ENCODE measurements around the gene HAO2. TPM values are rescaled to one million over a fixed set of nuclear protein-coding genes. Genes with fewer than 3 reads are reported as not detected.

HAO2 gene
- total RNA-seq, 3 donors from 2014 or later (not counting 1 experiment from before 2014, with no cell fraction given): not detected

DNA sequence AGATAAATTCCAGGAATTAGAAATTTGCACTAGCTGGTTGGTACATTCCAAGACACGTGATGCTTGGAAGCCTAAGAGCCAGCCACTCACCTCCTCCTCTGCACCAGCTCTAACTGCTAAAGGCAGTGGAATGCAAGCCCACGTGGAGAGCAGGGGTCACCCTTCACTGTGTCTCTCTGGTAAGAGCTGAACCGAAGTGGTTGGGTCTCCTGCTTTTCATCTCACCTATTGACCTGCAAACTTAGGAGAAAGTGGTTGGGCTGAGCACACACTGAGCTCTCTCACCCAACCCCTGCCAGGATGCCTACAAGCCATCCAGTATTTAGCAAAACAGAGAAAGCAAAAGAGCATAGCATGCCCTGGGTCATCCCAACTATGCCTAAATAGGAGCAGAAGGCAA, 19.3 kb downstream of the HAO2 start:
- no peak for ATAC-seq
- H3K27ac Mint-ChIP-seq: no peak overlapping the region
- peaks cover 0 to 19% of the 10 kb centered on the region in 2 donors for H3K27me3 Mint-ChIP-seq (ENCODE audit: low read depth in 2 of 2)

DNA sequence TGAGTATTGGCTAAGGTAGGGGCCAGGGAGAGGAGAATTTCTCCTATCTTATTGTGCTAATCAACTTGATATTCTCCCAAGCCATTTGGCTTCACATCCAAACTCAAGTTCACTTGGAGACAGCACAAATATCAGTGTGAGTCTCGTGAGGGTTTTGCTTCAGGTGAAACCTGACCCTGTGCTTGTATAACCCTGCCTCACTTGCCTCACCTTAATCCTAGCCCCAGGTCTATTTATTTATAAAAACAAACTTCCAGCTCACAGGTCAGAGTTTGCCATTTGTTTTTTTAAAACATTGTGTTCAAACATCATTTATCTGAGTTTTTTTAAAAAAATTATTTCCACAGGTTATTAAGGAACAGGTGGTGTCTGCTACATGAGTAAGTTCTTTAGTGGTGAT, 19.9 kb downstream of the HAO2 start:
- Histone ChIP-seq H3K4me1 (ENCODE audit: control insufficient read depth, insufficient read depth, low read length) (no peaks in the 10 kb centered on the region), H3K36me3 (ENCODE audit: control insufficient read depth, insufficient read depth, low read length) (no peaks in the 10 kb centered on the region), H3K4me3 (ENCODE audit: low read length) (no peak overlapping the region), H3K27ac (ENCODE audit: low read length) (no peak overlapping the region), H3K27me3 (ENCODE audit: control insufficient read depth, insufficient read depth, low read length) (no peaks in the 10 kb centered on the region), H3K9me3 (ENCODE audit: control insufficient read depth, insufficient read depth, low read length) (no peaks in the 10 kb centered on the region)
- Mint-ChIP-seq H3K4me3 (no peak overlapping the region), H3K36me3 (no peaks in the 10 kb centered on the region), H3K27me3 (ENCODE audit: low read depth in 2 of 2) (peaks cover 0 to 19% of the 10 kb centered on the region in 2 donors), H3K4me1 (no peaks in the 10 kb centered on the region), H3K27ac (no peak overlapping the region), H3K9me3 (peaks cover 0 to 6% of the 10 kb centered on the region in 2 donors)
- no peak for DNase-seq
- intact Hi-C loops (cut with micrococcal nuclease): no loop called here
- ATAC-seq: no peak
- 74% methylated on average over 1 of the region's 1 CpG for WGBS (ENCODE audit: insufficient coverage)
- TF ChIP-seq, protein P1, sequence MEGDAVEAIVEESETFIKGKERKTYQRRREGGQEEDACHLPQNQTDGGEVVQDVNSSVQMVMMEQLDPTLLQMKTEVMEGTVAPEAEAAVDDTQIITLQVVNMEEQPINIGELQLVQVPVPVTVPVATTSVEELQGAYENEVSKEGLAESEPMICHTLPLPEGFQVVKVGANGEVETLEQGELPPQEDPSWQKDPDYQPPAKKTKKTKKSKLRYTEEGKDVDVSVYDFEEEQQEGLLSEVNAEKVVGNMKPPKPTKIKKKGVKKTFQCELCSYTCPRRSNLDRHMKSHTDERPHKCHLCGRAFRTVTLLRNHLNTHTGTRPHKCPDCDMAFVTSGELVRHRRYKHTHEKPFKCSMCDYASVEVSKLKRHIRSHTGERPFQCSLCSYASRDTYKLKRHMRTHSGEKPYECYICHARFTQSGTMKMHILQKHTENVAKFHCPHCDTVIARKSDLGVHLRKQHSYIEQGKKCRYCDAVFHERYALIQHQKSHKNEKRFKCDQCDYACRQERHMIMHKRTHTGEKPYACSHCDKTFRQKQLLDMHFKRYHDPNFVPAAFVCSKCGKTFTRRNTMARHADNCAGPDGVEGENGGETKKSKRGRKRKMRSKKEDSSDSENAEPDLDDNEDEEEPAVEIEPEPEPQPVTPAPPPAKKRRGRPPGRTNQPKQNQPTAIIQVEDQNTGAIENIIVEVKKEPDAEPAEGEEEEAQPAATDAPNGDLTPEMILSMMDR (IDR thresholded peaks at IDR 0.05): no peak

More for the DNA sequence above, 19.3 kb downstream of the HAO2 start:
- H3K4me3 Mint-ChIP-seq: no peak overlapping the region
- Histone ChIP-seq H3K4me1 (ENCODE audit: control insufficient read depth, insufficient read depth, low read length) (no peaks in the 10 kb centered on the region), H3K9me3 (ENCODE audit: control insufficient read depth, insufficient read depth, low read length) (no peaks in the 10 kb centered on the region), H3K27me3 (ENCODE audit: control insufficient read depth, insufficient read depth, low read length) (no peaks in the 10 kb centered on the region), H3K27ac (ENCODE audit: low read length) (no peak overlapping the region), H3K4me3 (ENCODE audit: low read length) (no peak overlapping the region), H3K36me3 (ENCODE audit: control insufficient read depth, insufficient read depth, low read length) (no peaks in the 10 kb centered on the region)
- no peaks in the 10 kb centered on the region for H3K36me3 Mint-ChIP-seq
- TF ChIP-seq, protein P1 (IDR thresholded peaks at IDR 0.05): no peak
- 41% methylated on average over 3 of the region's 3 CpGs for WGBS (ENCODE audit: insufficient coverage)
- no peaks in the 10 kb centered on the region for H3K4me1 Mint-ChIP-seq
- intact Hi-C loops (cut with micrococcal nuclease): no loop called here
- DNase-seq: no peak
- H3K9me3 Mint-ChIP-seq: peaks cover 0 to 4% of the 10 kb centered on the region in 2 donors

GRCh38 chr1:119390526-119390925, 21.9 kb downstream of the HAO2 start:
- ATAC-seq: no peak

GRCh38 chr1:119391749-119392148, 23.2 kb downstream of the HAO2 start:
- Mint-ChIP-seq H3K4me3 (no peak overlapping the region), H3K27ac (no peak overlapping the region), H3K27me3 (ENCODE audit: low read depth in 2 of 2) (peaks cover 2 to 19% of the 10 kb centered on the region in 2 donors), H3K4me1 (no peaks in the 10 kb centered on the region), H3K9me3 (peaks cover 0 to 12% of the 10 kb centered on the region in 2 donors), H3K36me3 (no peaks in the 10 kb centered on the region)
- TF ChIP-seq, protein P1 (IDR thresholded peaks at IDR 0.05): no peak
- Histone ChIP-seq H3K9me3 (ENCODE audit: control insufficient read depth, insufficient read depth, low read length) (no peaks in the 10 kb centered on the region), H3K36me3 (ENCODE audit: control insufficient read depth, insufficient read depth, low read length) (no peaks in the 10 kb centered on the region), H3K4me1 (ENCODE audit: control insufficient read depth, insufficient read depth, low read length) (no peaks in the 10 kb centered on the region), H3K27ac (ENCODE audit: low read length) (no peak overlapping the region), H3K27me3 (ENCODE audit: control insufficient read depth, insufficient read depth, low read length) (no peaks in the 10 kb centered on the region), H3K4me3 (ENCODE audit: low read length) (no peak overlapping the region)
- ATAC-seq (no peak), DNase-seq (no peak)
- intact Hi-C loops (cut with micrococcal nuclease): no loop called here
- 93% methylated on average over 3 of the region's 3 CpGs for WGBS (ENCODE audit: insufficient coverage)

More at GRCh38 chr1:119390526-119390925, 21.9 kb downstream of the HAO2 start:
- H3K4me1 ChIP-seq (ENCODE audit: control insufficient read depth, insufficient read depth, low read length): no peaks in the 10 kb centered on the region
- peaks cover 0 to 9% of the 10 kb centered on the region in 2 donors for H3K9me3 Mint-ChIP-seq
- H3K27ac ChIP-seq (ENCODE audit: low read length): no peak overlapping the region
- no peaks in the 10 kb centered on the region for H3K36me3 ChIP-seq (ENCODE audit: control insufficient read depth, insufficient read depth, low read length)
- no peak overlapping the region for H3K27ac Mint-ChIP-seq
- no peak overlapping the region for H3K4me3 ChIP-seq (ENCODE audit: low read length)
- TF ChIP-seq, protein P1 (IDR thresholded peaks at IDR 0.05): no peak
- no peak overlapping the region for H3K4me3 Mint-ChIP-seq
- H3K27me3 Mint-ChIP-seq (ENCODE audit: low read depth in 2 of 2): peaks cover 2 to 19% of the 10 kb centered on the region in 2 donors
- no peaks in the 10 kb centered on the region for H3K9me3 ChIP-seq (ENCODE audit: control insufficient read depth, insufficient read depth, low read length)
- H3K27me3 ChIP-seq (ENCODE audit: control insufficient read depth, insufficient read depth, low read length): no peaks in the 10 kb centered on the region
- no peaks in the 10 kb centered on the region for H3K36me3 Mint-ChIP-seq
- H3K4me1 Mint-ChIP-seq: no peaks in the 10 kb centered on the region
- intact Hi-C loops (cut with micrococcal nuclease): no loop called here
- DNase-seq: no peak

All from natural killer cell (primary cell).